CD8-positive, alpha-beta memory T cell (primary cell): Measurements from ENCODE around the gene GPD1L. TPM values are rescaled to one million over a fixed set of nuclear protein-coding genes. Genes with fewer than 3 reads are reported as not detected.

ENCODE experiments used
- polyA plus RNA-seq: library from polyadenylated mRNA; unstranded; fragments of 300-500 nt; fragmentation: Illumina TruSeq; gene quantifications from one replicate; pipeline ENCODE4 v1.2.3, GENCODE V29; 2021
- total RNA-seq, 2 experiments: library from RNA; stranded (reverse); gene quantifications; one replicate each; pipeline ENCODE4 v1.2.3, GENCODE V29; 2021

Gene GPD1L
- total and polyA plus RNA-seq, 3 experiments from 2014 or later: 13.9 to 20.9 (median 16.1) TPM

Other genes starting within 250 kb of the GPD1L start
- gene OSBPL10, start 125.4 kb upstream of the GPD1L start, total RNA-seq: 1 to 10 TPM; 2.6 to 3.0 TPM
- gene OSBPL10, start 125.4 kb upstream of the GPD1L start, polyA plus RNA-seq: 0.12 TPM
- gene ZNF860, start 124.9 kb upstream of the GPD1L start, total RNA-seq: under 1 TPM in 1 of 2 experiments, not detected in 1; 0.16 TPM
- gene ZNF860, start 124.9 kb upstream of the GPD1L start, polyA plus RNA-seq: not detected
- gene CMTM8, start 132.1 kb downstream of the GPD1L start, total RNA-seq: 1 to 10 TPM; 3.3 to 4.1 TPM
- gene CMTM8, start 132.1 kb downstream of the GPD1L start, polyA plus RNA-seq: 3.3 TPM